Measurements from ENCODE around the gene LIMCH1. TPM values are rescaled to one million over a fixed set of nuclear protein-coding genes. Genes with fewer than 3 reads are reported as not detected.

Gene LIMCH1
- total RNA-seq, 1 experiment from 2014 or later = 10.4 TPM

DNA sequence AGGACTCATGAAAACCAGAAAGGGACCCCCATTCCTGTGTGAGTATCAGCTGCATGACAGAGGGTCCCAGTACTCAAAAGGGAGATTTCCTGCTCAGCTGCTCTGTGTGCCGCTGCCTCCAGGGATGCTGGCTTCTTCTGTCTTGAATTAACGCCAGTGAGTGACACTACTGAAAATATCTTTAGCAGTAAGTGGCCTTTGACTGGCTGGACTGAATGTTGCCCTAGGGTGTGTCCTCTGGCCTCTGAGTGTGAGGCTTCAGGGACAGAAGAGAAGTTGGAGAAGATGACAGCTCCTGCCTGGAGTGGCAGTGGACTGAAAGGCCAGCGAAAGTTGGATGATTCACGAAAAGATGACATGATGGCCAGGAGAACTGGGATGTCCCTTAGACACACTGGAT lies 95.4 kb downstream of the LIMCH1 start:
- no peak for ATAC-seq
- intact Hi-C loops (cut with micrococcal nuclease) = no loop called here
- no TSS peak for BruUV-seq (replicated peaks)
- Histone ChIP-seq H3K27ac (ENCODE audit: low read depth, low read length) (no peak overlapping the region), H3K4me3 (replicated peaks in 1 of 2; ENCODE audit: low read depth in 1 of 2, low read length in 2 of 2) (no peak overlapping the region), H3K36me3 (ENCODE audit: control insufficient read depth in 1 of 2, insufficient read depth in 2 of 2, low read length in 2 of 2) (no peaks in the 10 kb centered on the region), H3K79me2 (ENCODE audit: insufficient read depth, low read length) (no peaks in the 10 kb centered on the region), H3K27me3 (ENCODE audit: insufficient read depth, low read length) (no peaks in the 10 kb centered on the region), H2AFZ (ENCODE audit: low read depth, low read length, poor library complexity, severe bottlenecking) (no peak overlapping the region), H3K4me1 (ENCODE audit: control insufficient read depth in 1 of 2, insufficient read depth in 2 of 2, low read length in 2 of 2) (no peaks in the 10 kb centered on the region), H3K9me3 (ENCODE audit: control insufficient read depth in 1 of 2, insufficient read depth in 1 of 2, low read depth in 1 of 2, low read length in 2 of 2) (no peaks in the 10 kb centered on the region), H4K20me1 (ENCODE audit: insufficient read depth) (no peaks in the 10 kb centered on the region), H3K9ac (ENCODE audit: low read length) (no peak overlapping the region), H3K4me2 (ENCODE audit: low read length) (no peak overlapping the region), H3K9me2 (ENCODE audit: insufficient read depth) (no peaks in the 10 kb centered on the region)
- CTCF ChIA-PET = no interaction called here
- no peak for DNase-seq (ENCODE audit: low read depth, low spot score)
- RAD21 ChIA-PET (ENCODE audit: low non-redundant PET in 1 of 2, low total read pairs in 2 of 2, uncharacterized antibody in 2 of 2, unreplicated experiment in 2 of 2) = no interaction called here
- POLR2A ChIA-PET = no interaction called here
- TF ChIP-seq SRF (IDR thresholded peaks at IDR 0.05; ENCODE audit: low read depth) (no peak), ATF3 (IDR thresholded peaks at IDR 0.05) (no peak), POLR2A (IDR thresholded peaks at IDR 0.05; ENCODE audit: borderline replicate concordance, extremely low read depth, insufficient read depth, insufficient read length) (no peak), EZH2 (IDR thresholded peaks at IDR 0.05) (no peak)

DNA sequence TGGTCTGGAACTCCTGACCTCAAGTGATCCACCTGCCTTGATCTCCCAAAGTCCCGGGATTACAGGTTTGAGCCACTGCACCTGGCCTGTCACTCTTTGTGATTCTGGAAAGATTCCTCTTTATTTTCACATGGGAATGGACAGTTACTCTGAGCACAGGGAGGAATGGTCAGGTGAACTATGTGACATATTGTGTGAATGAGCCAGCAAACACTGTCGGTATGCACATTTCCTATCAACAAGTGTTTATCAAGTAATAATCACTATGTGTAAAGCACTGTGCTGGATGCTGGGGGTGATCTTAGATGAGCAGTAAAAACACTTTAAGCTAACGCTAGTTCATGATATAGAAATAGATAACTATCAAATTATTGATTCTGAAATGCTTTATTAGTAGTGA lies 97.5 kb downstream of the LIMCH1 start:
- ATAC-seq = no peak
- H3K4me2 ChIP-seq (ENCODE audit: low read length) = no peak overlapping the region
- H3K9me3 ChIP-seq (ENCODE audit: control insufficient read depth in 1 of 2, insufficient read depth in 1 of 2, low read depth in 1 of 2, low read length in 2 of 2) = no peaks in the 10 kb centered on the region
- intact Hi-C loops (cut with micrococcal nuclease) = no loop called here
- no peak overlapping the region for H3K27ac ChIP-seq (ENCODE audit: low read depth, low read length)
- H3K27me3 ChIP-seq (ENCODE audit: insufficient read depth, low read length) = no peaks in the 10 kb centered on the region
- ChIA-PET POLR2A (no interaction called here), RAD21 (ENCODE audit: low non-redundant PET in 1 of 2, low total read pairs in 2 of 2, uncharacterized antibody in 2 of 2, unreplicated experiment in 2 of 2) (no interaction called here), CTCF (no interaction called here)
- H4K20me1 ChIP-seq (ENCODE audit: insufficient read depth) = no peaks in the 10 kb centered on the region
- H3K9ac ChIP-seq (ENCODE audit: low read length) = no peak overlapping the region
- H2AFZ ChIP-seq (ENCODE audit: low read depth, low read length, poor library complexity, severe bottlenecking) = no peak overlapping the region
- no TSS peak for BruUV-seq (replicated peaks)
- no peaks in the 10 kb centered on the region for H3K36me3 ChIP-seq (ENCODE audit: control insufficient read depth in 1 of 2, insufficient read depth in 2 of 2, low read length in 2 of 2)
- no peak for DNase-seq (ENCODE audit: low read depth, low spot score)
- no peaks in the 10 kb centered on the region for H3K4me1 ChIP-seq (ENCODE audit: control insufficient read depth in 1 of 2, insufficient read depth in 2 of 2, low read length in 2 of 2)
- no peaks in the 10 kb centered on the region for H3K79me2 ChIP-seq (ENCODE audit: insufficient read depth, low read length)
- H3K4me3 ChIP-seq (replicated peaks in 1 of 2; ENCODE audit: low read depth in 1 of 2, low read length in 2 of 2) = no peak overlapping the region
- TF ChIP-seq ATF3 (IDR thresholded peaks at IDR 0.05) = no peak
- TF ChIP-seq CEBPB (IDR thresholded peaks at IDR 0.05; ENCODE audit: low read depth) = no peak
- TF ChIP-seq EGR1 (IDR thresholded peaks at IDR 0.05; ENCODE audit: low read depth) = no peak
- TF ChIP-seq JUND (IDR thresholded peaks at IDR 0.05) = no peak
- no peak for TF ChIP-seq POLR2AphosphoS5 (IDR thresholded peaks at IDR 0.05; ENCODE audit: low read depth, low read length)
- no peaks in the 10 kb centered on the region for H3K9me2 ChIP-seq (ENCODE audit: insufficient read depth)
